ENCODE measurements around the gene NECTIN3.

DNA sequence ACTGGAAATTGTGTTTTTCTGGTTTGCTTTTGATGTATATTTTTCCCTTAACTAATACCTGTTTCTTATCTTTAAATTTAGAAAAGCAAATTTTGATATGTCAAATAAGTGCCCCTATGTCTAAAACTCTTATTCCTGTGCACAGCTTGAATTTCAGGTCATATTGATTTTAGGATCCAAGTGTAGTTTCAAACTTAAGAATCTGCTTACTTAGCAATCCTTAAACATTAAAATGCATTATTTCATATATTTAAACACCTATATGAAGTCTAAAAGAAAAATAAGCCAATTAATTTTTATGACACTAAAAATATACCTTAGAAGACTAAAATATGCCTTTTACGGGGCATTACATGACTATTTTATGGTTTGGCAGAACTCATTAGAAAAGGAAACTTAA, 59.2 kb downstream of the NECTIN3 start:
- TF ChIP-seq, protein P1, sequence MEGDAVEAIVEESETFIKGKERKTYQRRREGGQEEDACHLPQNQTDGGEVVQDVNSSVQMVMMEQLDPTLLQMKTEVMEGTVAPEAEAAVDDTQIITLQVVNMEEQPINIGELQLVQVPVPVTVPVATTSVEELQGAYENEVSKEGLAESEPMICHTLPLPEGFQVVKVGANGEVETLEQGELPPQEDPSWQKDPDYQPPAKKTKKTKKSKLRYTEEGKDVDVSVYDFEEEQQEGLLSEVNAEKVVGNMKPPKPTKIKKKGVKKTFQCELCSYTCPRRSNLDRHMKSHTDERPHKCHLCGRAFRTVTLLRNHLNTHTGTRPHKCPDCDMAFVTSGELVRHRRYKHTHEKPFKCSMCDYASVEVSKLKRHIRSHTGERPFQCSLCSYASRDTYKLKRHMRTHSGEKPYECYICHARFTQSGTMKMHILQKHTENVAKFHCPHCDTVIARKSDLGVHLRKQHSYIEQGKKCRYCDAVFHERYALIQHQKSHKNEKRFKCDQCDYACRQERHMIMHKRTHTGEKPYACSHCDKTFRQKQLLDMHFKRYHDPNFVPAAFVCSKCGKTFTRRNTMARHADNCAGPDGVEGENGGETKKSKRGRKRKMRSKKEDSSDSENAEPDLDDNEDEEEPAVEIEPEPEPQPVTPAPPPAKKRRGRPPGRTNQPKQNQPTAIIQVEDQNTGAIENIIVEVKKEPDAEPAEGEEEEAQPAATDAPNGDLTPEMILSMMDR (IDR thresholded peaks at IDR 0.05), result no peak
- no peak for TF ChIP-seq EZH2 (IDR thresholded peaks at IDR 0.05; ENCODE audit: borderline replicate concordance, insufficient read depth, low read depth, low read length, poor library complexity, severe bottlenecking)
